H1 (cell line): ENCODE results near the gene CELA2A.

Experiments
- EZH2 ChIP-seq: fragments of 200-600 bp; sonication (generic); IDR thresholded peaks from 2 replicates; pipeline ENCODE4 v1.7.1; 2012; ENCODE audit warnings: low read depth, mild to moderate bottlenecking, moderate library complexity, low read length, inconsistent platforms; ENCODE audit not compliant: severe bottlenecking
- POLR2A ChIP-seq, 2 experiments: IDR thresholded peaks; 1 replicate in 1 of 2; 2 replicates in 1 of 2; pipeline ENCODE4 v1.6.1; 2011; ENCODE audit warnings: low read depth in 2 of 2, low read length in 2 of 2, mild to moderate bottlenecking in 2 of 2; ENCODE audit errors: control extremely low read depth in 1 of 2
- RNF2 ChIP-seq: fragments of 200-900, 300-1000 bp; sonication (generic); IDR thresholded peaks from 2 replicates; pipeline ENCODE4 v1.7.1; 2016; ENCODE audit warnings: borderline replicate concordance, low read depth, mild to moderate bottlenecking, antibody characterized with exemption, low read length; ENCODE audit not compliant: poor library complexity, severe bottlenecking; ENCODE audit errors: missing control alignments
- SP2 ChIP-seq: IDR thresholded peaks from 2 replicates; pipeline ENCODE4 v1.6.1; 2012; ENCODE audit warnings: mild to moderate bottlenecking, low read length, inconsistent platforms
- SUZ12 ChIP-seq: fragments of 200-600 bp; sonication (generic); IDR thresholded peaks from 2 replicates; pipeline ENCODE4 v1.6.1; 2012; ENCODE audit warnings: mild to moderate bottlenecking, inconsistent platforms, low read length, moderate library complexity, mixed read lengths
- YY1 ChIP-seq: IDR thresholded peaks from 2 replicates; pipeline ENCODE4 v1.6.1; 2011; ENCODE audit warnings: low read depth, mild to moderate bottlenecking, low read length

- no peak for TF ChIP-seq EZH2
- no peak for TF ChIP-seq SUZ12
- TF ChIP-seq SP2: no peak
- TF ChIP-seq YY1: no peak
- TF ChIP-seq RNF2: no peak
- no peak for TF ChIP-seq POLR2A (IDR thresholded peaks at IDR 0.05; ENCODE audit: control extremely low read depth in 1 of 2, low read depth in 2 of 2, low read length in 2 of 2)
Measured at GRCh38 chr1:15493869-15494390, 37.4 kb downstream of the CELA2A start.
